ENCODE results near the gene NHS.

NHS gene

GRCh38 chrX:17768997-17769396 lies 394.0 kb downstream of the NHS start:
- FAIRE-seq = no peak

GRCh38 chrX:17769701-17770269 lies 394.8 kb downstream of the NHS start:
- DNase-seq (ENCODE audit: low spot score) (no peak), FAIRE-seq (no peak)

More at GRCh38 chrX:17768997-17769396, 394.0 kb downstream of the NHS start:
- DNase-seq (ENCODE audit: low spot score) = no peak

- DNase-seq (ENCODE audit: low spot score) (no peak), FAIRE-seq (no peak)
Observed at GRCh38 chrX:17773221-17773876, 398.3 kb downstream of the NHS start.

DNA sequence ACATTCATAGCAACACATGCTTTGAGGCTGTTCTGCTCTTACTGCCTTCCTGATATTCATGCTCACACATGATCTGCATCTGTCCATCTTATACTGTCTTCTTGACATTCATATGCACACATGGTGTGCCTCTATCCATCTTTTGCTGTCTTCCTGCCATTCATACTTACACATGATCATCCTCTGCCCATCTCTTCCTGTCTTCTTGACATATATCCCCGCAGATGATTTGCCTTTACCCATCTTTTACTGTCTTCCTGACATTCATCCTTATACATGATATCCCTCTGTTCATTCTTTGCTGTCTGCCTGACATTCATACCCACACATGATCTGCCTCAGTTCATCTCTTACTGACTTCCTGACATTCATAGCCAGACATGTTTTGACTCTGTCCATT lies 399.1 kb downstream of the NHS start:
- no peak for FAIRE-seq
- DNase-seq (ENCODE audit: low spot score) = no peak

- FAIRE-seq (no peak), DNase-seq (ENCODE audit: low spot score) (no peak)
Observed at GRCh38 chrX:17778997-17779396, 404.0 kb downstream of the NHS start.

DNA sequence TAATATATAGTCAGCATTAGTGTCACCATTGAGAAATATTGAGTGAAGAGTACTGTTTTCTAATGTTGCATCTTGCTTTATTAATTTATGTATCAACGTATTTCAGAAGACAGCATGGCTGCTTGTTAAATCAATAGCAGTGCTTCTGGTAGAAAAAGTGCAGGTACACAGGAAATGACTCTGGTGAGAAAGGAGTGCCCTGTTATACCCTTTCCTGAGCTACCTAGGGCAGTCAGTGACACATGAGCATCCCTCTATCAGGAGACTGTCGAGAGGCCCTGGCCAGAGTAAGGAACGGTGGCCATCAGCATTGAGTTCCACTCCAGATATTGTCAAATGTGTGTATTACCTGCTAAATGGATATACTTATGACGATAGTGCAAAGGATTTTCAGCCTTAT lies 404.4 kb downstream of the NHS start:
- DNase-seq (ENCODE audit: low spot score) (no peak), FAIRE-seq (no peak)
